ENCODE data around the gene PRPF6.

DNA sequence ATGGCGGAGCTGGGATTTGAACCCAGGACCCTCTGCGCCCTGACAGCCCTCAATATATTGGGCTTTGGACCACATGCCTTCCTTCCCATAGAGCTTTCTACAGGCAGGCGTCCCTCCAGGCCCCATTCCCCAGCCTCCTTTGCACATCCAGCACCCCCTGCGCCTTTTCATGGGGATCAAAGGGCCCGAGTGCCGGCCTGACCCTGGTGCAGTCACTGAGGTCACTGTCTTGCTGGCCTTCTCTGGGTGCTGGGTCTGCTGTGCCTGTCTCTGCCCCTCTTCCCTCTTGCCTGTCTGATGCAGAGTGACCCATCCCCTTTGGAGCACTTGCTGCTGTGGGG lies 100.7 kb downstream of the PRPF6 start:
- TF ChIP-seq CTCF (IDR thresholded peaks at IDR 0.05), result no peak
- TF ChIP-seq POLR2A (IDR thresholded peaks at IDR 0.05), result no peak

Data from body of pancreas (tissue), 4 donors.